Heart right ventricle (tissue), 16 donors: ENCODE measurements around the gene CRYBG3. TPM values are rescaled to one million over a fixed set of nuclear protein-coding genes. Genes with fewer than 3 reads are reported as not detected.

Experiments used
- ATAC-seq, 8 donors: fragments of 200-7000 bp; cut with Tn5 transposase; one replicate each; pipeline ENCODE4 v1.9.1; 2020; ENCODE audit warnings: mild to moderate bottlenecking in 8 of 8, moderate library complexity in 8 of 8, moderate number of reproducible peaks in 1 of 8
- DNase-seq, 2 donors: peaks; one replicate each; pipeline ENCODE4 v3.0.0-alpha.2; 2020
- H3K27ac ChIP-seq, 10 donors: fragments of 200-600 bp; sonication (generic) in 2 of 10; one replicate each; pipeline versions ENCODE4 v1.5.0 to v1.8.0; 2020 to 2022; ENCODE audit warnings: mild to moderate bottlenecking in 3 of 10
- H3K27me3 ChIP-seq, 7 donors: fragments of 200-600 bp; one replicate each; pipeline ENCODE4 v1.8.0; 2021 to 2022; ENCODE audit warnings: mild to moderate bottlenecking in 2 of 7
- H3K36me3 ChIP-seq, 9 donors: fragments of 200-600 bp; sonication (generic) in 1 of 9; one replicate each; pipeline versions ENCODE4 v1.5.0 to v1.8.0; 2020 to 2022; ENCODE audit warnings: mild to moderate bottlenecking in 2 of 9
- H3K4me1 ChIP-seq, 9 donors: fragments of 200-600 bp; sonication (generic) in 1 of 9; one replicate each; pipeline versions ENCODE4 v1.5.0 to v1.8.0; 2020 to 2022; ENCODE audit warnings: mild to moderate bottlenecking in 4 of 9
- H3K4me3 ChIP-seq, 10 donors: fragments of 200-600 bp; sonication (generic) in 2 of 10; one replicate each; pipeline versions ENCODE4 v1.5.0 to v1.8.0; 2020 to 2022; ENCODE audit warnings: mild to moderate bottlenecking in 7 of 10, moderate library complexity in 2 of 10
- H3K9me3 ChIP-seq, 11 donors: fragments of 200-600 bp in 10 of 11; sonication (generic) in 2 of 11; one replicate each; pipeline versions ENCODE4 v1.5.0 to v1.8.0; 2013 to 2022; ENCODE audit warnings: mild to moderate bottlenecking in 2 of 11, control low read depth in 1 of 11, moderate library complexity in 1 of 11
- CTCF ChIP-seq, 9 donors: fragments of 200-600 bp; sonication (generic) in 2 of 9; IDR thresholded peaks; one replicate each; pipeline versions ENCODE4 v1.5.0 to v1.8.0; 2021 to 2022; ENCODE audit warnings: antibody characterized with exemption in 9 of 9, mild to moderate bottlenecking in 5 of 9, moderate library complexity in 1 of 9
- WGBS, 2 donors: extraction: QIAGEN DNeasy Blood & Tissue Kit; methylation state at CpG; one replicate each; pipeline ENCODE4 v1.1.7; 2013; ENCODE audit warnings: inconsistent platforms in 1 of 2; 5-methylcytosine and 5-hydroxymethylcytosine counted together
- intact Hi-C, 10 donors: fragments of 100-400 bp; cut with DNase I; formaldehyde crosslinking; loops; one replicate each; pipeline versions ENCODE4 v1.11.1 to v1.14.2; 2022
- polyA plus RNA-seq, 2 donors: library from polyadenylated mRNA; stranded (reverse); fragments of 200-250 nt; gene quantifications; one replicate each; pipeline ENCODE4 v1.2.3, GENCODE V29; 2013
- total RNA-seq, 10 donors: library from RNA; stranded (reverse); fragmentation: NEBNext Ultra II Directional in 3 of 10; extraction: Animal tissue kit (Norgen Biotek cat#: 25700) in 3 of 10; gene quantifications; one replicate each; pipeline versions ENCODE4 v1.2.1 to v1.2.4, GENCODE V29; 2021 to 2023
- donor health status: Arrhythmogenic right ventricular cardiomyopathy.
- donor health status: ischemic (EF 13 %, LVEDD 7.1; RV severe dilation, severe dysfunction).
- donor health status: healthy with polysubstance abuse.
- donor health status: DM: no; HTN: yes; CAD: no.
- donor health status: DM: no; HTN: no; CAD: no.
- donor health status: ischemic (EF 25% LVEDD 6.9; RV normal size, moderate dysfunction).
- donor health status: ischemic (EF 25% LVEDD 5.7; RV mildly dilated, moderate dysfunction).
- donor health status: healthy.
- donor health status: DM: yes; HTN: yes; CAD: no.
- donor health status: Ischemic cardiomyopathy.
- donor health status: ischemic (EF 35%, LVEDD 5.7; RV mildly dilated, moderate dysfunction).
- donor health status: nonischemic (EF 11% LVEDD 7.7; RV severe dilation, severe dysfunction).
- donor health status: DM: yes; HTN: yes; CAD: no.
- donor health status: PGD.
- donor health status: ischemic (EF 29% LVEDD 5.4; RV normal size, mild dysfunction).
- donor health status: nonischemic (EF 23%, LVEDD 6.1; RV moderate dilation, normal function).

CRYBG3 gene
- total and polyA plus RNA-seq, 12 donors, result 8.0 to 39.2 (median 25.5) TPM

GRCh38 chr3:97795951-97796350, 25.9 kb upstream of the CRYBG3 start:
- Histone ChIP-seq H3K27me3 (no peaks in the 10 kb centered on the region), H3K9me3 (no peaks in the 10 kb centered on the region), H3K4me3 (no peak overlapping the region), H3K4me1 (no peaks in the 10 kb centered on the region), H3K36me3 (peaks cover 0 to 18% (median 0%) of the 10 kb centered on the region in 9 donors), H3K27ac (no peak overlapping the region)
- ATAC-seq (no peak), DNase-seq (no peak)
- 89 to 90% methylated on average over 4 of the region's 4 CpGs for WGBS, 2 donors
- intact Hi-C loops, result loop anchor here in 3 of 10 donors (1.0 to 10.0 kb wide), 3 partner anchors 119 to 227 kb away; no protein-coding TSS in a partner anchor
- no peak for TF ChIP-seq CTCF (IDR thresholded peaks at IDR 0.05)

- no peak overlapping the region for H3K4me3 ChIP-seq
- H3K36me3 ChIP-seq, result peaks cover 0 to 8% (median 0%) of the 10 kb centered on the region in 9 donors
- ATAC-seq (no peak), DNase-seq (no peak)
- WGBS, 2 donors, result 95% methylated on average over 3 of the region's 3 CpGs
- no peak for TF ChIP-seq CTCF (IDR thresholded peaks at IDR 0.05)
- H3K27me3 ChIP-seq, result no peaks in the 10 kb centered on the region
- intact Hi-C loops, result no loop called here
- H3K27ac ChIP-seq, result no peak overlapping the region
- H3K4me1 ChIP-seq, result no peaks in the 10 kb centered on the region
- no peaks in the 10 kb centered on the region for H3K9me3 ChIP-seq
Observed at GRCh38 chr3:97804471-97804870, 17.3 kb upstream of the CRYBG3 start.

- no peak for DNase-seq
- no peaks in the 10 kb centered on the region for H3K36me3 ChIP-seq
Observed at GRCh38 chr3:97810779-97811390, 10.9 kb upstream of the CRYBG3 start.

More at GRCh38 chr3:97810779-97811390, 10.9 kb upstream of the CRYBG3 start:
- ATAC-seq, result no peak
- H3K27ac ChIP-seq, result no peak overlapping the region
- H3K4me1 ChIP-seq, result no peaks in the 10 kb centered on the region
- no peaks in the 10 kb centered on the region for H3K9me3 ChIP-seq
- WGBS, 2 donors, result 78 to 85% methylated on average over 2 of the region's 2 CpGs
- H3K27me3 ChIP-seq, result no peaks in the 10 kb centered on the region
- intact Hi-C loops, result no loop called here
- no peak for TF ChIP-seq CTCF (IDR thresholded peaks at IDR 0.05)
- H3K4me3 ChIP-seq, result no peak overlapping the region
